GM21825 (cell line): ENCODE data around the gene IPPK.

ENCODE experiments used
- ATAC-seq: cut with Tn5 transposase; IDR thresholded peaks from one replicate; pipeline ENCODE4 v1.9.1; 2021; ENCODE audit warnings: mild to moderate bottlenecking, moderate library complexity; ENCODE audit not compliant: unreplicated experiment

IPPK gene, protein sequence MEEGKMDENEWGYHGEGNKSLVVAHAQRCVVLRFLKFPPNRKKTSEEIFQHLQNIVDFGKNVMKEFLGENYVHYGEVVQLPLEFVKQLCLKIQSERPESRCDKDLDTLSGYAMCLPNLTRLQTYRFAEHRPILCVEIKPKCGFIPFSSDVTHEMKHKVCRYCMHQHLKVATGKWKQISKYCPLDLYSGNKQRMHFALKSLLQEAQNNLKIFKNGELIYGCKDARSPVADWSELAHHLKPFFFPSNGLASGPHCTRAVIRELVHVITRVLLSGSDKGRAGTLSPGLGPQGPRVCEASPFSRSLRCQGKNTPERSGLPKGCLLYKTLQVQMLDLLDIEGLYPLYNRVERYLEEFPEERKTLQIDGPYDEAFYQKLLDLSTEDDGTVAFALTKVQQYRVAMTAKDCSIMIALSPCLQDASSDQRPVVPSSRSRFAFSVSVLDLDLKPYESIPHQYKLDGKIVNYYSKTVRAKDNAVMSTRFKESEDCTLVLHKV

DNA sequence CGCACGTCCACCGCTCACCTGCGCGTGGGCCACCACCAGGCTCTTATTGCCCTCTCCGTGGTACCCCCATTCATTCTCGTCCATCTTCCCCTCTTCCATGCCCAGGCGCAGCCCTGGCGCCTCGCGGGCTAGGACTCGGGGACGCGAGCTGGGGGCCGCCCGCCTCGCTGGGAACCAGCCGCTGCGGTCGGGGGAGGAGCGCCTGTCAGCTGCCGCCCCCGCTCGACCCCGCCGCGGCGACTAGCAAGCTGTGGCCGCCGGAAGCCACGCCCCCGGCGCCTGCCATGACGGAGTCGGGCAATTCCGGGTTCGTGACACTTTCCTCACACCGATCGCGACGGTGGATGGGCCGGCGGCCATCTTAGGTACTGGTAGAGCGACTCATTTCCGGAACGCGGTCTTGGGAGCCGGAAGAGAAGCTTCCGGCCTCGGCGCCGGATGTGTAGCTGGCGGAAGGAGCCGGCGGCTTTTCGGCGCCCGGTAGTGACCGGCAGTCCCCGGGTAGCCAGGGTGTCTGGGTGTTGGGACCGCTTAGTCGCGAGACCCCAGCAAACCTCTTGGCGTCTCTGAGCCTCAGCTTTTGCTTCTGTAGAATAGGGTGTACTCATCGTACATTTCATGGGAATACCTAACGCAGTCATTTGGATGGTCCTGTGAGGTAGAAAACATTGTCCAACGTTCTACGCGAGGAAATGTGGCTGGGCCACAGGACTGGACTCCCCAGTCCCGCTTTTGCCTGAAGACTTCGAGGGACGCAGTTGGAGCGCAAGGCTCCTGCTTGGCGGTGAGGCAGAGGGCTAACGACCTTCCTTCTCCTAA lies at the start of gene IPPK:
IPPK (minus strand) TSS at position 242 of the 819 bp plus-strand sequence; CDS start at position 99, 143 bp downstream.
- peak; percentile 91 for ATAC-seq

DNA sequence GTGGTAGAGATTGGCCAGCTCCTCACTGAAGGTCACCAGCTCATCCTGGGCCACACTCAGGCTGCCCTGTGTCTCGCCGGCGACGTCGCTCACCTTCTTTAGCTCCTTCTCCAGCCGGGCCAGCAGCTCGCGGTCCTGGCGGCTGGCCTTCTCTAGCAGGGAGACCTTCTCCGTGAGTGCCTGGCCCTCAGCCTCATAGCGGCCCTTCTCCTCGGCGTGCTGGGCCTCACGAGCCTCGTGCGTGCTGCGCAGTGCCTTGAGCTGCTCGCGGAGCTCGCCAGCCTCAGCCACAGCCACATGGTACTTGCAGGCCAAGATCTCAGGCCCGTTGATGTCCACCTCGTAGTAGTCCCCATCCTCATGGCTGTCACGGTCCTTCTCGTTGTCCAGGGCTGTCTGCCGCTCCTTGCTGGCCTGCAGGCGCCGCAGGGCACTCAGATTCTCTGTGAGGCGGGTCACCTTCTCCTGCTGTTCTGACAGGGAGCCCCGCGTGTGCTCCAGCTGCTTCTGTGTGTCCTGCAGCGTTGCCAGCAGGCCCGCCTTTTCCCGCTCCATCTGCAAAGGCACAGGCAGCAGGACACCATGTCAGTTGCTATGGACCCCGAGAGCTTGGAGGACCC lies 49.2 kb upstream of the IPPK start:
- no peak for ATAC-seq

DNA sequence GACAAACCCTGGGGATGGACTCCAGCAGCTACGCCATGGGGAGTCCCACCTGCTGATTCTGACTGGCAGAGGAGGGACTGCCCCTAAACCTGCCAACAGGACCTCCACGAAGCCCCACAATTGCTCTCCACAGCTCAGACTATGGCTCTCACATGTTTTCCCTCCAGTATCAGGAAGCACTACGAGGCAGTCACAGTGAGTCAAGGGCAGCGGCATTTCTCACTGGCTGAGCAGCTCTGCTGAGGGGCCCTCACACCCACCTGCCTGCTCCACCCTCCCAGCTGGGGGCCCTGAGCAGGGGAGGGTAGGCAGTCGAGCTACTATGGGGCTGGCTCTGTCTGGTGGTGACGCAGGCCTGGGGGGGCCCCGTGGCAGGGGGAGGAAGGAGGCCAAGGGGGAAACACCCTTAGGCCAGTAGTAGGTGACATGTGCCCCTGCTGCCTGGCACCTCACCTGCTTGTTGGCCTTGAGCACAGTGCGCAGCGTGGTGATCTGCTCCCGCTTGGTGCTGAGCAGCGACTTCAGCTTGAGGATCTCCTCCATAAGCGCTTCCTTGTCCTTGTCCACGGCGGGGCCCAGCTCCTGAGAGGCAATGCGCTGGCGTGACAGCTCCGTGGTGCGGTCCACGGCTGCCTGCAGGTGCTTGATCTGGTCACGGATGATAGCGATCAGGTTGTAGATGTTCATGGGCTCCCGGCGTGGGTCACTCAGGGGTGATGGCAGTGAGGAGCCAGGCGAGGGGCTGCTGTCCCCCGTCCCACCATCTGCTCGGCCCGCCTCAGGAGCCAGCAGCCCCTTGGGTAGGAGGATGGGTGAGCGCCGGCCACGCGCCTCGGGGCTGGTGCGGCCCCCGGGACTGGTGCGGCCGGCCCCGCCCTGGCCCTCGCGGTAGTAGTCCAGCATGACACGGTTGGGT lies 48.4 kb upstream of the IPPK start:
- no peak for ATAC-seq

DNA sequence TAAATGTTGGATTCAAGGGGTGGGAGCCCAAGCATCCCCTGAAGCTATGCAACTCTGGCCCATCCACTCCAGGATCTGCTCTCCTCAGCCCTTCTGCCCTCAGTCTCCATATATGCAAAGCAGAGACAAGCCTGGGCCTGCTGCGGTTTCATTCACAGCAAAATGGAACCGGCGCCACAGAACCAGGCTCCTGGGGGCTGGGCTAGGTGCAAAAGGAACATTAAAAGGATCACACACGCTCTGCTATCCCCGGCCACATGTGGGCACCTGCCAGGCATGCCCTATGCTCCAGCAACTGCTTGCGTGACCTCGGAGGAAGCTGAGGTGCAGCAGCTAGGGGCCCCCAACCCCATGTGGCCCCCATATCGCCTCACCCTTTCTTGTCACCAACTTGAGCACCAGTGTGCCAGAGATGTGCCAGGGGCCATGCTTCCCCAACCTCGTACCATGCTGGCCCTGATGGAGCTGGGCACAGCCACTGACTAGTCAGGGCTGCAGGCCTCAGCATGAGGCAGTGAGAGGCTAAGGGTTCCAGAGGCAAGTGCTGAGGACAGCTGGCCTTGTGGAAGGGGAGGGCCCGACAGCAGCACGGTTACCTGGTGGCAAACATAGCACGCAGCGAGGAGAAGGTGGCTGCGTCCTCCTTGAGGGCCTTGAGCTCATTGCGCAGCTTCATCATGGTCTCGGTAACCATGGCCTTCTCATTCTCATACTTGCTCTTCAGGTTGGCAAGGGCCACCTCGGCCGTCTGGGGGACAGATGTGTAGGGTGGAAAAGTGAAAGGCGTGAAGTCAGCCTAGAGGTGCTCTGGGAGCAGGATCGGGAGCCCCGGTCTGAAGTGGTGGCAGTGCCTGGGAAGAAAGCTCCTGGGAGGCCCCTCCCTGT lies 47.5 kb upstream of the IPPK start:
- no peak for ATAC-seq

DNA sequence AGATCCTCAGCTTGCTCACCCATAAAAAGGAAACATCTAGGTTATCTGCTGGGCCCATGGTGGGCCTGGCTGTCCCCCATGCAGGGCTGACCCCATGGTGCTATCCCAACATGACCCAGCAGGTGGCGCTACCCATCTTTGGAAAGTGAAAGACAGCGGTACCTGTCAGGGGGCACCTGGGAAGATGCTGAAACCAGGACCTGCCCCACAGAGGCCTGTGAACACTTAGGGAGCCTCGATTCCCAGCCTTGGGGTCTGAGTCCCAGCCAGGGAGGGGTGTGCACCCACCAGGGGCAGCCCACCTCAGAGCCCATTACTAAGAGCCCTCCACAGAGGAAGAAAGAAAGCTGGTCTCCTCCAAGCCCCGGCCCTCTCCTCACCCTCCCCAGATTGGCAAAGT lies 46.6 kb upstream of the IPPK start:
- no peak for ATAC-seq

DNA sequence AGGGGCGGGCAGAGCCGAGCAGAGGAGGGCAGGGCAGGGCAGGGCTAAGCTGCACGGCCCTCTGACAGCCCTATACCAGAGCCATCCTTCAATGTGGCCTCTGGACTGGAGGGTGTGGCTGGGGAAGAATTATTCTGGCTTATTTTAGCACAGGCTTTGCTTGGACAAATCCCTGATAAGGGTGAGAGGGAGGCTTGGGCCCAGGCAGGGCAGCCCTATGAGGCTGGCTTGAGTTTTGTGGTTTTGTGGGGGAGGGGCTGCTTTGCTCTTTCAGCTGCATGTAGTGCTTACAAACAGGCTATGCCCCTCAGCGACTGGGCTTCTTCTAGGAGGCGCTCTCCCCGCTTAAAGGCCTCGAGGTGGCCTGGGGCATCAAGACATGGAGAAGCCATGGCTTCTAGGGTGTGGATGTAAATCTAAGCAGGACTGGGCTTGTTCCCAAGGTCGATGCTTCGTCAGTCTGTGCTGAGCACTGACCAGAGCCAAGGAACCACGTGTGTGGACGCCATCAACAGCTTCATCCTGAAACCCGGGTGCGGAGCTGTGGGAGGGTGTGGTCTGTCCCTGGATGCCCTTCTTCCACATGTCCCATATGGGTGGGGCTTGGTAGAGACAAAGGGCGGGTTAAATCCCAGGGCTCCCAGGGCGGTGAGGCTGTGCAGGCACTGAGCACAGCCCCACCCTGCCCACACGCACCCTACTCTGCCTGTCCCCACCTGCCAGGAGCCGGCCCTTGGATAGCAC lies 45.7 kb upstream of the IPPK start:
- no peak for ATAC-seq

DNA sequence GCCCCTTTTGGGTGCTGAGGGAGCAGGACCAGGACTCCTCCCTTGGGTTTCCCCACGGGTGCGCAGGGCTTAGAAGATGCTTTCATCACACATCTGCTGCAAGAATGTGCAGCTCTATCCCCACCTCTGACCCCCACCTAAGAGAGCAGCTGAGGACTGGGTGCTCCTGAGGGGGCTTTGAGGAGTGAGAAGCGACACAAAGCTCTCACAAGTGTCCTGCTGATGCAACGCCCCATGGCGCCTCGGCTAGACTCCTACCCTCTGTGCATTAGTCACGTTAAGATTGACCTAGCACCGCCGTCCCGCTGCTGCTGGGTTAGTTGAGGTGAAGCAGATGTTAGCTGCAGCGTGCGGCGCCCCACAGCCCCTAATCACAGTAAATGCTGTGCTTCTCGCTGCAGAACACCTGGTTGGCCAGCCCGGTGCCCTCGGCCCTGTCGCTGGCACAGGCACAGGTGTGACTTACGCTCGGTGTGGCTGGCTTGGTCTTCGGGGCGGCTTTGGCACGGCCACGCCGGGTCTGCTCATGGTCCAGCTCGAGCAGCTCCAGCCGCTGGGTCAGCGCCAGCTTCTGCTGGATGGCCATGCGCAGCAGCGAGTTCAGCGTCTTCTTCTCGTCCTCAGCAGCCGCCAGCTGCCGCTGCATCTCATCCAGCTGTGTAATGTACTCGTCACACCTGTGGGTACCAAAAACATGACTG lies 45.0 kb upstream of the IPPK start:
- no peak for ATAC-seq

DNA sequence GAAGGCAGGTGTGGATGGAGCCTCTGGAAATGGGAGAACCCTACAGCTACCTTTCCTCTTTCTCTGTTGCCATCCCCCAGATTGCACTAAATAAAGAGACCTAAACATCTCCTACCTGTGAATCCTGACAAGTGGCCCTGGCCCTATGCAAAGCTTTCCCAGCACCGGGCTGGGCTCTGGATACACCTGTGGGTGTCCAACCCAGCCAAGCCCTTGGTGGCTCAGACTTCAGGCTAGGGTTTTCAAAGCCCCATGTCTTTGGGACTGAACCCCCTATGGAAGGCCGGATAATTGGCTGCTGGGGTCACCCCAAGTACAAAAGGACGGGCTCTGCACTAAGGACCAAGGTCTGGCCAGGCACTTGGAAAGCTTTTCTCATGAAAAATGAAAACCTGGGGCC lies 44.1 kb upstream of the IPPK start:
- ATAC-seq: no peak

DNA sequence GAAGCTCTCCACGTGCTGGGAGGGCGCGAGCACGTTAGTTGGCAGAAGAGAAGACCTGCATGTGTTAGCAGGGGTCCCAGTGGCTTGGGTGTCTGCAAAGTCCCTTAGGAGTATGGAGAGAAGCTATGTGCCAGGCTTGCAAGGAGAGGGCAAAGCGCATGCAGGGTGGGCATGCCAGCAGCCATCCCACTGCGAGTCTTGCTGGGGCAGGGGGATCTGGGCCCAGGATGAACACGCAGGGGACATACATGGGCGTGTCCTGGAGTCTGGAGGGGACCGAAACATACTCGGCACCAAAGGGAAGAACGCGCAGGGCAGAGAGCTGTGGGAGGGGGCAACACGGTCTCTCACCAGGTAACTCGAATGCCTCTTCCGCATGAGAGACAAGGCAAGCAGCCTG lies 43.6 kb upstream of the IPPK start:
- no peak for ATAC-seq

DNA sequence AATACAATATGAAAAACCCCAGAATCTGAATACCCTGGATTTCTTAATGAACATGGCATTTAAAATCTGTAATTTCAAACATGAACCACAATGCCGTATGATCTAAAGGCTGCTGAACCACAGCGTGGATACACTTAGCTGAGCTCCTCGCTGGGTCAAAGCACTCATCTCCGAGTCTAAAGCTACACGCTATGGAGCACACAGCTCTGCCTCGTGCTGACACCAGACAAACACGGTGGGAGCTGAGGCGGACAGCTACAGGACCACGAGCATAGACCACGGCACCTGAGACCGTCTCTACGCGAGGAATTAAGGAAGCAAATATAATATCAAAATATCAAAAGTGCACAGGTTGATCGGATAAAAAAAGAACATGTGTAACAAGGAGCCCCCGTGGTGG lies 42.8 kb upstream of the IPPK start:
- ATAC-seq: no peak

DNA sequence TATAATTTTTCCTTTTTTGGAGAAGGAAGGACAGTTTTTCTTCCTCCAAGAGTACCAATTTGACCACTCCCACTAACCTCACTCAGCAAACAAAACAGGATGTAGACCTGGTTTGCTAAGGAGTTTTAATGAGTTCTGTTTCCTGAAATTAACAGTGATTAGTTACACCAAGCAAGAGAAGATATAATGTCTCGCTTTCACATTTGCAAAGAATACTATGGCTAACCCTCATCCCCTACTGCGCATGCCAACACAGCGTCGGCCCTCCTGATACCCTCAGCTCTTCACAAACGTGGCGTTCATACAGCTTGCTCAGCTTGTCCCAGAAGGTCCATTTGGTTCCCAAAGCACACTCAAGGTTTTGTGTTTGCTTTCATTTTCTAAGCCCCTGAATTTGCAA lies 41.9 kb upstream of the IPPK start:
- ATAC-seq: no peak

DNA sequence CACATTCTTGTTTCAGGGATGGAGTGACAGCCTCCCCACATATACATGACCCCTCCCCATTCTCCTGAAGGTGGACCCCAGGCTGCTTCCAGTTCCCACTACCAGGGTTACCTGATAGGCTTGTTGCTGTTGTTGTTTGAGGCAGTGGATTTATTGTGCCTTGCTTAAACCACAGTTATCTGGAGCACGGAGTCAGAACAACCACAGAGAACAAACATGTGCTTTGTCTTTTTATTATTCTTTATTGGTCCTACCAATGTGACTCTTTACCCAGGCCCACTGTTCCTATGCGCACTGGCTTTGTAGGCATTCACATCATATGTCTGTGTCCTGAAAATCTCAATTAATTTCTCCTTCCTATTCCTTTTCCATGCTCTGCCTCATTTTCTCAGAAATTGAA lies 41.2 kb upstream of the IPPK start:
- no peak for ATAC-seq

DNA sequence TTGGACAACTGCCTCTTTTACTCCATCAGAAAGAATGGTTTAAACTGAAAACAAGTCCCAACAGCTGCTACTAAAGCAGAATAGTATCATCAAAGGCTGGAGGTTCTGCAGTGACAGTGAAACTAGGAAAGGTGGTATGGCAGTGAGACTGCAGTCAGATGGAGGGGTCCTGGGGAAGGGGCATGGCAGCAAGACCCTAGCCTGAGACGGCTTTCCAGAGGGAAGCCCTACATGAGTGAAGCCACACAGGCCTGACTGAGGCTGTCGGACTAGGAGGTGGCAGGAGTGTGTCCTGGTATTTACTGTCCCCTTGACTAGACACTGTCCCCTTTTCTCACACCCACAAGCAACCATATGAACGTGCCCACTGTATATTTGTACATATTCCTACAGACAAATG lies 40.4 kb upstream of the IPPK start:
- ATAC-seq: no peak

DNA sequence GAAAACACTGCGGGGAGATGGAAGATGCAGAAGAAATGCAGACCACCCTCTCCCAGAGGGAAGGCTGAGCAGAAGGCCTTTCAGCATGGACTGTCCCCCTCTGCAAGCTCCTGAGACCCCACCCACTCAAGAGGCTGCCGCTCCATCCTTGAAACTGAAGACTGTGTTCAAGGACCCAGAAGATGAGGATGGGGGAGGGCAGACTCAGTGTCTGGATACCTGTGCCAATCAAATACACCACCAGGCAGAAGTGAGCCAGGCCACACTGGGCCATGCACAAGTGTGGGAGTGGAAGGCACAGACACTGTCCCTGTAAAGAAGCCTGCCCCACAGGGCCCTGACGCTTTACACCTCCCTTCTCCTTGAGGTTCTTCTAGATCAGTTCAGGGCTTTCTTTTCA lies 40.0 kb upstream of the IPPK start:
- ATAC-seq: no peak

DNA sequence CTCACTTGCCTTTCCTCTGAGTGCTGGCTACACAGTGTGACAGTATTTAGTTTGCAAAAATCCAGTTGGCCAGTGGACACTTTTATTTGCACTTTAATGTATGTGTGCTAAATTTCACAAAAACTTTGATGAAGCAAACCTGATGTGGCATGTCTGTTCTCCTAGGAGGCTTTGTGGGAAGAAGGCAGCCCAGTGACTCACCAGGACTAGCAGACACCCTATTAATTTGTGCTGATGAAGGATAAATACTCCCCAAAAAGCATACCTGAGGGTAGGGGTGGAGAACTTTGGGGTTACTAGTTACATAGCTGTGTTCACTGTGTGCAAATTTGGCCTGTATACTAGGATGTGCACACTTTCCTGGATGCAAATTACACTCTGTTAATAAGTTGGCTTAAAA lies 39.3 kb upstream of the IPPK start:
- ATAC-seq: no peak

DNA sequence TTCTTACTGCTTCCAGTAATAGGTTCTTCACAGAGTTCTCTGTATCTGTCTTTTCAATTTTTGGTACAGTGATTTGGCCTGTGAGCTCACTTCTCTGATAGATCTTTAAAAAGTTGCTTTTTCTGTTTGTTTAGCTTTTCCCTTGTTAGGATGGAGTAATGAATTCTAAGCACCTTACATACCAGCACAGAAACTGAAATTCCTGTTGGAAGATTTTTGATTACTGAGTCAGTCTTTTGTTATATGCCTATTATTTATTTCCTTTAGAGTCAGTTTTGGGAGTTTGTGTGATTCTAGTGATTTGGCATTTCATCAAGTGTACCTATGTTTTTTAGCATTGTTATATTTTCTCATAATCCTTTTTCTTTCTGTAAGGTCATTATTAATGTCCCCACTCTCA lies 37.6 kb upstream of the IPPK start:
- no peak for ATAC-seq

DNA sequence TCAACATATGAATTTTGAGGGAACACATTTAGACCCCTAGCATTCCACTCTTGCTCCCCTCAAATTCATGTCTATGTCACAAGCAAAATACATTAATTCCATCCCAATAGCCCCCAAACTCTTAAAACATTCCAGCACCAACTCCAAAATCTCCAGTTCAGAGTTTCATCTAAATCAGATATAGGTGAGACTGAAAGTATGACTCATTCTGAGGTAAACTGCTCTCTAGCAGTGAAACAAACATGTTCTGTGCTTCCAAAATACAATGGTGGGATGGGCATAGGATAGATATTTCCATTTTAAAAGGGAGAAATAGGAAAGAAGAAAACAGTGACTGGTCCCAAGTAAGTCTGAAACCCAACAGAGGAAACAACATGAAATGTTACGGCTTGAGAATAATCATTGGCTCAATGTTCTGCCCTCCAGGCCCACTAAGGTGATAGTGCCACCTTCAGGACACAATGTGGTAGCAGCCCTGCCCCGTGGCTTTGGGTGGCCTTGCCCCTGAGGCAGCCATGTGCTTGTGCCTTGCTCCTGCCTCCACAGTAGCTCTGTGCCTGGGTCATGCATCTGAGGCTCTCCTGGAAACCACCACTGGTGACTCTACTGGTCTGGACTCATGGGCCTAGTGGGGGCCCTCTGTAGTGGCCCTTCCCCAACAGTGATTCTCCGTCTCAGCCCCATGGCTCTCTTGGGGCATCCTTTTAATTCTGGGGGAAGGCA lies 36.4 kb upstream of the IPPK start:
- peak; percentile 65 for ATAC-seq

DNA sequence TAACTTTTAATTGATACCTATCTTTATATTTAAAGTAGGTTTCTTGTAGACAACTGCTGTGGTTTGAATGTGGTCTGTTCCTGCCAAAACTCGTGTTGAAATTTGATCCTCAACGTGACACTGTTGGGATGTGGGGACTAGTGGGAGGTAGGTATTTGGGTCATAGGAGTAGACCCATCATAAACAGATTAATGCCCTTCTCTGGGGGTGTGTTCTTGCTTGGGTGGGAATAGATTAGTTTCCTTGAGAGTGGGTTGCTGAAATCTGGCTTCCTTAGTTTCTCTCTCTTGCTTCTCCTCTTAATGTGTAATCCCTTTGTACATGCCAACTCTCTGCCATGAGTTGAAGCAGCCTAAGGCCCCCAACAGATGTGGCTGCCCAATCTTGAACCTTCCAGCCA lies 34.6 kb upstream of the IPPK start:
- ATAC-seq: no peak
